ENCODE measurements around the gene IL1RAPL1.
"Not testable (repeated sequence)": the region's sequence is repeated elsewhere in the genome, so short reads cannot be mapped to it uniquely, and the experiment has no call there.

The IL1RAPL1 gene

DNA sequence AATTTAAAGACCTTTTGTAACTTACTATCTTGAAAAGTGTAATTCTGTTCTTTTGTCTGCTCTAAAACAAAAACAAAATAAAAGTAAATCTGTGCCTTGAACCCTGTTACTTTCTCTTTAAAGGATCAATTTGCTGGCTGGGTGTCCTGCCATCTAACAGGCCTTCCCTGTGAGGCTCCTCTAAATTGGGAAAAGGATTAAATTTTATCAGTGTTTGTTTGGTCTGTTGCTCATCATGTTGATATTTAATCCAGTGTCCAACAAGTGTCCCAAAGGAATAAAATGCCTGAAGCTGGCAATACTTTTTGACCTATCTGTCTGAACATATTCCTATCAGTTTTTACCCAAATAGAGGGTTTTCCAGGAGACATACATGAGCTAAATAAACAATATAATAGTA is 688.7 kb downstream of the IL1RAPL1 start:
- no peak for DNase-seq (ENCODE audit: low read depth)

DNA sequence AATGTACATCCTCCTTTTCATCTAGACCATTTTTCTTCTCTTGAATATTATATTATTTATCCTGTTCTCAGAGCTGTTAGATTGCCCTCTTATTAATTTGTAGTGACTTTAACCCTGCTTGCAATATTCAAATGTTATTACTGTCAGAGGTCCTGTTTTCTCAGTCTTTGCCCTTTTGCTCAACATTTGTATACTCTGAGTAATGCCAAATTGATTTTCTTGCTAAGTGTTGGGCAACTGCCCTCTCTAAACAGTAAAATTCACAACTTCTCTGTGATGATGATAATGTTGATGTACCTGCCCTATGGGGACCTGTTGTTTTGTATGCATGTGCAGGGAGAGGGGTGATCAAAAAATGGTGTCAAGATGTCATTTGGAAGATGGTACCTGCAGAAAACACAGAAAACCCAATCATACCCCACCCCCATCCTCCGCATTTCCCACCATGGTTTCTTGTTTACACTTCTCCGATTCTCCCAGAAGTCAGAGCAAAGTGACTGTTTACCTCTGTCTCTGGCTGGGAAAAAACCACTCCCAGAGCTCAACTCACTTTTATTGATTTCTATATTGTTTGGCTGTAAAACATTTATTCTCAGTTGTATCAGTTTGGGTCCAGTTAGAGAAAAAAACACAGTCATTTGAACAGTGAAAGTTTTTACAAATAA is 694.0 kb downstream of the IL1RAPL1 start:
- DNase-seq (ENCODE audit: low read depth) = no peak

DNA sequence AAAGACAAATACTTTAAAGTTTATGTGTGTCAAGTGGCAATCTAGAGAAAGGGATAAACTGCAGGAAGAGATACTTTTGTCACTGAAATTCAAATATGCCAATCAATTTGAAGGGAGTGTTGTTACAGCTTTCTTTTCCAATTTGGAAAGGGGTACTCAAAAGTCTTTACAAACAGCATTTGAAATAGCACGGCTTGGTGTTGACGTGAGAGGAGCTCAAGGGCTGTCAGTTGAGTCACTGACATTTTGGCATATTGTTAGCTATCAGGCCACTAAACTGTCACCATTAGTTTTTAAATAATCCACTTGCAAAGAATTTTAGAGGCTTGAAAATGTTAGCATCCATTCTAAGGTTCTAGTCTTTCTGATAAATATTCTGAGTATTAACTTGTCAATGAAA is 698.4 kb downstream of the IL1RAPL1 start:
- DNase-seq (ENCODE audit: low read depth) = no peak

DNA sequence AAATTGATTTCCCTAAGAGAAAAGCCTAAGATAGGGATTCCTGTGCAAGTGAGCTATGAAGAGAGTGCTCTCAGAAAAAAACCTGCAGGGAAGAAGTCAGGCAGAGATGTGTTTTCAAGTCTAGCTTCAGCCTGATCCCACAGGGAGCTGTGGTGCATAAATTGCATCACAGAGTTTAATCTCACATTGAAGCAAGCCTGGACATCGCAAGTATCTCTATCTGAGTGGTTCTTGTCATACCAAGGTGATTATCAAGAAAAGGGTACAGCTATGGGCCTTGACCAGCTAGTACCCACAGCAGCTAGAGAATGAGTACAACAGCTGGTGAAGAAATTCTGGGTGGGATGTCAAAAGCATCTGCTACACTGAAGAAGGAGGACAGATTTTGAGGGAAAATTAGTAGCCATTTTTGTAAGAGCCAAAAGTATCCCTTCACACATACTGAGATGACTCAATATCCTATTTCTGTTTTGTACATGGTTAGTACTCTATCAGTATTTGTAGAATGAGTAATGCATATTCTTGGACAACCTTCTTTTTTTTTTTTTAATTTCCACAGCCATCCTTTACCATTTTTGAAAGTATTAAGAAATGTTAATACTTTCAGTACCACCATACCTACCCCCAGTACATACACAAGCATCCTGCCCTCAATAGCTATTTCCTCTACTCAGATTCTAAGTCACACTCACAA is 708.9 kb downstream of the IL1RAPL1 start:
- DNase-seq (ENCODE audit: low read depth) = no peak

DNA sequence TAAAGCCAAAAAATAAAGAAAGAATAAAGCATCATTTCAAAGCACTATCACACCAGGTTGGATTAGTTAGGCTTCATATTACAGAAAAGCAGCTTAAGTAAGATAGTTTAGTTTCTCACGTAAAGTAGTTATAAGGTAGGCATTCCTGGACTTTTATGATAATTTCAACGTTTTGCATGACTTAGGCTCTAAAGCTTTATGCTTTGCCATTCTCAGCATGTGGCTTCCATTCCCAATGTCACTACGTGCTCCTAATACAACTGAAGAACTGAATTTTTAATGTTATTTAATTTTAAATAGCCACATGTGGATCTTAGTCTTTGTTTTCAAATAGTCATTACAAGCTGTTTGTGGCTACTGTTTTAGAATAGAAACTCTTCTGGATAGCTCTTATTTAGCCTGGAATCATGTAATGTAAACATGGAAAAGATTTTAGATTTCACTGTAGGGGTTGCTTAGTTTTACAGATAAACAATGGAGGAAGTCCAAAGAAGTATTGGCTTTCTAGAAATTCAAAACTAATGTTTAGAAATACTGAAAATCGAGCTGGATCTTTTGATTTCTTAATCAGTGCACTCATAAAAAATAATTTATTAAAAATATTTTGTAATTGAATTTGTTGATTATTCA is 710.0 kb downstream of the IL1RAPL1 start:
- no peak for DNase-seq (ENCODE audit: low read depth)

DNA sequence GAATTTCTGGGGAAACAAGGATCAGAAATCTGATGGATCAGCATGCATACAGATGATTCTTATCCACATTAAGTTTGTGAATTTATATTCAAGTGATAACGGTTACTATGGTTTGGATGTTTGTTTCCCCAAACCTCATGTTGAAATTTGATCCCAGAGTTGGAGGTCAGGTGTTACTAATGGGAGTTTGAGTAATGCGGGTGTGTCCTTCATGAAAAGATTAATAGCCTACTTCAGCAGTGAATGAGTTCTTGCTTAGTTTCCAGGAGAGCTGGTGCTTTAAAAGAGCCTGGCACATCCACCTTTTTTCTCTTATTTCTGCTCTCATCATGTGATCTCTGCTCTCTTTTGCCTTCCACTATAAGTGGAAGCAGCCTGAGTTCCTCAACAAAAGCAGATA is 712.4 kb downstream of the IL1RAPL1 start:
- DNase-seq (ENCODE audit: low read depth) = no peak

DNA sequence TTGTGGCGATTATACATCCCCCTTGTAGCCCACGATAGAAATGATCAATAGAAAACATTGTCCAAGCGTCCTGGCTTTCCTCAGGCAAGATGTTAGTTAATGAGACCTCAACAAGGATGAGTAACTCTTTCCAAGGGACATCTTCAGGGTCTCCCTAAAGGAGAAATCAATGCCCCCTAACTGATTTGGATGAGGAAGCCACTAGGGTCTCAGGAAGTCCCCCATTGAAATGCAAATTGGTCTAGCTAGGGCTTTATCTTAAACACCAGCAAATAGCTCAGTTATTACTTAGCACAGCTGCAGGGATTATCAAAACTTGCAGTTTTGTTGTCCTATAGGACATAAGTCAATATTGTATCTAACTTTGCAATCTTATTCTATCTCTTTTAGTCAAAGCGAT is 721.5 kb downstream of the IL1RAPL1 start:
- DNase-seq (ENCODE audit: low read depth) = no peak

DNA sequence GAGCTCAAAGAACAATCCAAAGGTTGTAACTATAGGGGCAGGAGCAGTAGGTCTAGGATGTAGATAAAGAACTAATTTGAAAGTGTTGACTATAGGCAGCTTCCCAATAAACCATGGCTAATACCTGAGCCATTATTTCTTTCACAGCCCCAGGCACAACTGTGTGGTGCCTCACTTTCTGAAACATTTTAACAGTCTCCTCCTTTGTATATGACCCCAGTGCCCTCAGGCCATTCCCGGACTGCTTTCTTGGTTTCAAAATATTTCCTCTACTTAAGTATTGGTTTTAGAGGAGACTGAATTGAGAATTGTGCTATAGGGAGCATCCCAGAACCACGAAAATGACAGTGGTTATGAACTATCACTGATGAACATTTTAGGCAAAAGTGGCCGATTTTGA is 728.7 kb downstream of the IL1RAPL1 start:
- no peak for DNase-seq (ENCODE audit: low read depth)

DNA sequence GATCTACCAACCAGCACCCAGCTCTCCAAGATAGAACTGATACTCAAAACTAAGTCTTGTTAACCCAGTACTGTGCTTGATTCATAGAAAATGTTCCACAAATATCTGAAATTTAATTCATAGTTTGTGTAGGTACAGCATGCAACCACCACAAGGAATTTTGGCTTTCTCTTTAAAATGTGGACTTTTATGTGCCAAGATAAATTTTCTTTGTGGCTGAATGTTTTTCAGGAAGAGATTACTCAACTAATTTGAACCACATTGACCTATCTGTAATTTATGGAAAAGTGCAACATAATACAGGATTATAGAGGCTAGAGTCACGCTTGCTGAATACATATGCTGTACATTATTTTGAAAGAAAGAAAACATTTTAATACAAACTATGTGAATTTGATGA is 730.8 kb downstream of the IL1RAPL1 start:
- peak; percentile 24 for DNase-seq (ENCODE audit: low read depth)

DNA sequence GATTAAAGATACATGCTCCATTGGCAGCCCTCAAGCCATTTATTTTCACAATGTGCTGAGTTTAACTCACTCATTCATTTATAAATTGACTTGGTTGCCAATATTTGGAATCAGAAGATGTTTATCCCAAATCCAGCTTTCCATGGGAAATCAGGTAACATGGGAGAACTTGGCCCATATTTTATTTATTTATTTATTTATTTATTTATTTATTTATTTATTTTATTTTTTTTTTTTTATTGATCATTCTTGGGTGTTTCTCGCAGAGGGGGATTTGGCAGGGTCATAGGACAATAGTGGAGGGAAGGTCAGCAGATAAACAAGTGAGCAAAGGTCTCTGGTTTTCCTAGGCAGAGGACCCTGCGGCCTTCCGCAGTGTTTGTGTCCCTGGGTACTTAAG is 745.2 kb downstream of the IL1RAPL1 start:
- not testable (repeated sequence) for DNase-seq (ENCODE audit: low read depth)

DNA sequence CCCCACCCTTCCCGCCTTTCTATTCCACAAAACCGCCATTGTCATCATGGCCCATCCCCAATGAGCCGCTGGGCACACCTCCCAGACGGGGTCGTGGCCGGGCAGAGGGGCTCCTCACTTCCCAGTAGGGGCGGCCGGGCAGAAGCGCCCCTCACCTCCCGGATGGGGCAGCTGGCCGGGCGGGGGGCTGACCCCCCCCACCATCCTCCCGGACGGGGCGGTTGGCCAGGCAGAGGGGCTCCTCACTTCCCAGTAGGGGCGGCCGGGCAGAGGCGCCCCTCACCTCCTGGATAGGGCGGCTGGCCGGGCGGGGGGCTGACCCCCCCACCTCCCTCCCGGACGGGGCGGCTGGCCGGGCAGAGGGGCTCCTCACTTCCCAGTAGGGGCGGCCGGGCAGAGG is 745.8 kb downstream of the IL1RAPL1 start:
- DNase-seq (ENCODE audit: low read depth) = not testable (repeated sequence)

DNA sequence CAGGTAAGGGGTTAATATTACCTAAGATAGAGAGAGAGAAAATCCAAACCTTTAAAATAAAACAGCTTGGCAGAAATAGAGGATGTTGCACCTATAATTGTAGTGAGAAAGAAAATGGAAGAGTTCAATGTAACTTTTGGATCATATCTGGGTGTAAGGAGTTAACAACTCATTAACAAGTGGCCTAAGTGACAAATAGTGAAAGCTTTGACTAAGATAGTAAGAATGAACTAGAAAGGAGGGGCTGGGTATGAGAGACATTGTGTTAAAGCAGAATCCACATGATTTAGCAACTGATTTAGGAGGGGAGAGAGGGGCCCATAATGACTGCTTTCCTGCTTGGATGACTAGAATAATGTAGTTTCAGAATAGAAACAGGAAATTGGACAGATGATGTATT is 761.0 kb downstream of the IL1RAPL1 start:
- DNase-seq (ENCODE audit: low read depth) = no peak

DNA sequence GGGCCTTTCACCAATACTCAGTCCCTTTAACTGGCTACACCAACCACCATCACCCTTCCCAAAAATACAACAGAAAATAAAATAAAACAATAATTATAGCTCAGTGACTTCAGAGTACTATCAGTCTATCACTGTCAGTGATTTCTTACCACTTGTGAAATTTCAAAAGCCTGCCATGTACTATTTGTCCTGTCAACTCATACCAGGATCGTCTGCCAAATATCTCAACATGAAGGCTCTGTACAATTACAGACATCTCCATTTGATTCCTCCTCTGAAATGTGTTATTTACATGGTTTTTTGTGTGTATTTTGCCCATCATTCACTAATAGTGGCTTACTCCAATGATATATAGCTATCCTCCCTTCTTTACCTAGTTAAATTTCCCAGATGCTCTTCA is 772.0 kb downstream of the IL1RAPL1 start:
- DNase-seq (ENCODE audit: low read depth) = no peak

DNA sequence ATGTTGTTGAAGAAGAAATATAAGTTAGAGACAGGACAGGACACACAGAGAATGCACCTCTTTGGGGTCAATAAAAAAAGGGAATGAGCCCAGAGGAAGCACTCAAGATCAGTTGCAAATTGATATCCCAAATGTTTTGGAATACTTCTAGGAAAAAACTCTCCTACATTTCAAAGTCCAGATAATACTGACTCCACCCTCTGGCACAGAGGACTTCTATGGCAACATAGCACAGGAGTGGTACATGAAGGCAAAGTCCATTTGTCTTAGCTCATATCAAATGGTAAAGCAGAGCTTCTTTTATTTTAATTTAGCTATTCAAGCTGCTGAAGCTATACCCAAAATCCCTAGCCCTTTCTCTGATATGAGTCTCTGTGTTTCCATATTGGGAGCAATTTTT is 787.5 kb downstream of the IL1RAPL1 start:
- not testable (repeated sequence) for DNase-seq (ENCODE audit: low read depth)

DNA sequence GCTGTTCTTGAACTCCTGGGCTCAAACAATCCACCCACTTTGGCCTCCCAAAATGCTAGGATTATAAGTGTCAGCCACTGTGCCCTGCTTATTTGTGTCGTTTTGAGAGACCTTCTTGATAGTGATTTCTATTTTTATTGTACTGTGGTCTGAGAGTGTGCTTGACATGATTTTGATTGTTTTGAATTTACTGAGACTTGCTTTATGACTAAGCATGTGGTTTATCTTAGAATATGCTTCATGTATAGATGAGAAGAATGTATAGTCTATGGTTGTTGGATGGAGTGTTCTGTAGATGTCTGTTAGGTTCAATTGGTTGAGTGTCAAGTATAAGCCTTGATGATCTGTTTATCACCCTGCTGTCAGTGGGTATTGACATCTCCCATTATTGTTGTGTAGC is 789.3 kb downstream of the IL1RAPL1 start:
- no peak for DNase-seq (ENCODE audit: low read depth)

DNA sequence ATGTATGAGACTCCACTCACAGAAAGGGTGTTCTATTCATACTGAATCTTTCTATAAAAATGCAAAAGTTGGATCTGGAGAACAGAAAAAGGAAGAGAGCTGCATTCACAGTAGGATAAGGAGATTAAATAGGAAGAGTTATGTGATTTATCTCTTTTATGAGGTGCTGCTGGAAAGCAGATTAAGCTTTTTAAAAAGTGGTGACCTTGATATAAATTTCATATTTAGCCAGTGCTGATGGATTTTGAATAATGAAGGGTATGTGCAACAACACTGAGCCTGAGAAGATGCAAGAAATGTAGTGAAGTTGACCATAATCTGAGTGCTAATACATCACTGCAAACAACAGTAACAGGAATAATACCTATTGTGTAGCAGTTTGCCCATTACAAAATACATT is 795.6 kb downstream of the IL1RAPL1 start:
- no peak for DNase-seq (ENCODE audit: low read depth)

DNA sequence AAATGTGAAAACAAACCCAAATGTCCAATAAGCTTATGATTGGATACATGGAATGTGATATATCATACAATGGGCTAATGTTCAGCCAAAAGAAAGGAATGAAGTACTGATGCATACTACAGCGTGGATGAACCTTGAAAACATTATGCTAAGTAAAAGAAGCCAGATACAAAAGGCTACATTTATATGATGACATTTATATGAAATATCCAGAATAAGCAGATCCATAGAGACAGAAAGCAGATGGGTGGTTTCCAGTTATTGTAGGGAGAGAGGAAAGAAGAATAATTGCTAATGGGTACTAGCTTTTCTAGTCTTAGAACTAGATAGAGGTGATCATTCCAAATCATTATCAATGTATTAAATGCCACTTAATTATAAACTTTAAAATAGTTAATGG is 801.3 kb downstream of the IL1RAPL1 start:
- no peak for DNase-seq (ENCODE audit: low read depth)

DNA sequence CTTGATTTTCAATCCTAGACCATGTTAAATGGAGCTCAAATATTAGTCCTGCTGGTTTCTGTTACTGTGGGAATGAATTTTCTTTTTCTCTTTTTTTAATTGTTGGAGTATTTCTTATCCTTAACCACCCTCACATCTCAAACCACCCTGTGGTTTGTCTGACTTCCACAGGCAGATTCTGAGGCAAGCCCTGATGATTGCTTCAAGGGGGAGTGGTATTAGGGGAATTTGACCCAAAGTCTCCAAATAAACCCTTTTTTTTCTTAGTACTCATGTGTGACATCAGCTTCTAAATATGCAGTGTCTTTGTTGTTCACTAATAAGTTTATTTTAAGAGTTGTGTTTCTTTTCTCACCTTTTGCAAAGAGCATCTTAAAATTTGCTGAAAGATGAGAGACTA is 810.3 kb downstream of the IL1RAPL1 start:
- DNase-seq (ENCODE audit: low read depth) = peak; percentile 9

DNA sequence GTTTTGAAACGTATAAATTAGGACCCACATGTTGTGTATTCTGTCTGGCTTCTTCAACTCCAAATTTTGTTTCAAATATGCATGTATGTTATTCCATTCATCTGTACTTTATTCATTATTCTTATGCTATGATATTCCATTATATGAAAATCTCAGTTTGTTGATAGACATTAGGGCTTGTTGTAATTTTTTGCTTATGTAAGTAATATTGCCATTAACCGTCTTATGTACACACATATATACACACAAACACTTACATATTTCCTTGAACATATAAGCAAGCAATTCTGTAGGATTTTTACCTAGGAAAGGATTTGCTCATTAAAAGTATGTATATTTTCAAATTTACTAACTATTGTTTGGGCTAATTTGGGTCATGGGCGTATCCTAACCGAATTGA is 820.1 kb downstream of the IL1RAPL1 start:
- no peak for DNase-seq (ENCODE audit: low read depth)

DNA sequence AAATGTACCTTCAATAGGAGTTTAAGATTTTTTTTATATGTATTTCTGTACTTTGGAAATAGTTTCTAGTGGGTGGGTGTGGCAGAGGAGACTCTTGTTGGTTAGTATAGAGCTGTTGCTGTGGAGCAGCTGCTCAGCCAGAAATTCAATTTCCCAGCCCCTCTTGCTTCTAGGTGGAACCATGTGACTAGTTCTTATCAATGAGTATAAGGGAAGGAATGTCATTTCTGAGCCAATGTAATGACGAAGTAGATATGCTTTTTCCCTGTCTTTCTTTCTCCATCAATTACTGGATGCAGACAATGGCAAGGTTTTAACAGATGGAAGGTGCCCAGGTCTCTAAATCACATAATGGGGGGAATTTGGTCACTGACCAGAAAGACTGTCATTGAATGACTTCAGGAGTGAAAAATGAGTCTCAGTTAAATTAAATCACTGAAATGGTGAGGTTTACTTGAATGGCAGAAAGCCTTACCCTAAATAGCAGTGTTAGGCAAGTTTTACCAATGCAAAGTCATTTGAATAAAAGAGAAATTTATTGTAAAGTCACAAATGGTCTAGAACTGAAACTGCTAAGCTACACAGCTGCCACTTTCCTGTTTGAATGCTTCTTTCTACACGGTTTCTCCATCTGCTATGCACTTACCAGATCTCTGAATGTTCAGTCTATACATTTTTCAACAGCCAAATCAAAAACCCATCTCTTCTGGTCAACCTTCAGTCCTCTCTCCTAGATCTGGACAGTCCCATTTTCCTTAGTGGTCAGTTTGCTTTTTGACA is 832.7 kb downstream of the IL1RAPL1 start:
- no peak for DNase-seq (ENCODE audit: low read depth)

DNA sequence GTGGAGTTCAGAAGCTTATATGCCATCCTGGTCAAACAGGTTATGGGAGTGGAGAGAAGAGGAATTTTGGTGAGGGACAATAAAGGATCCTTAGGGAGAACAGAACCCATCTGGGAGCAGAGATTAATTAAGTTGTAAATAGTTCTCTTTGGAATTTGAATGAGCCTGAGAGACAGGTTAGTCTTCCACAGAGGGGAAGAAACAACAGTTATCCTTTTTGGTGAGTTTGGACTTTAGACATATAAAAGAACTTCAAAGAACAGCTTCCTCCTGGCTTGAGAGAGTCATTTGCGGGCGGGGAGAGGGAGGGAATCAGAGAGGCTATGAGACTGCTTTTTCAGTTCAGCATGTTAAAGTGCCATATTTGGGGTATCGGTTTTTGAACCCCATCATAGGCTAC is 834.8 kb downstream of the IL1RAPL1 start:
- no peak for DNase-seq (ENCODE audit: low read depth)

DNA sequence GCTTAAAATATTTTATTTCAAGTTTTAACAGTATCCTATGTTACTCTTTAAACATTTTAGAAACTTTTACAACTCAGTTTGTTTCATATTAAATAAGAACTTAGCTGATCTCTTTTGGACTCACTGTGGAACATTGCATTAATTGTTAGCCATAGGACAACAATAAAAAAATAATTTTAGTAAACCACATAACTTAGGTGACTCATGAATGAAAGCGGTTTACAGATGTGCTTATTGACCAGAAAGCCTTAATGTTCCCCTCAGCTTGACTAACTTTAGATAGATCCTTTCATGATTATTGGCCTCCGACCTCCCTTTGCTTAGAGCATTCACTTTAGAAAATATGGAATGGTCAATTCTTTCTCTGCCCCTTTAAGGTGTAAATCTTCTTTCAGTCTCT is 844.6 kb downstream of the IL1RAPL1 start:
- no peak for DNase-seq (ENCODE audit: low read depth)

DNA sequence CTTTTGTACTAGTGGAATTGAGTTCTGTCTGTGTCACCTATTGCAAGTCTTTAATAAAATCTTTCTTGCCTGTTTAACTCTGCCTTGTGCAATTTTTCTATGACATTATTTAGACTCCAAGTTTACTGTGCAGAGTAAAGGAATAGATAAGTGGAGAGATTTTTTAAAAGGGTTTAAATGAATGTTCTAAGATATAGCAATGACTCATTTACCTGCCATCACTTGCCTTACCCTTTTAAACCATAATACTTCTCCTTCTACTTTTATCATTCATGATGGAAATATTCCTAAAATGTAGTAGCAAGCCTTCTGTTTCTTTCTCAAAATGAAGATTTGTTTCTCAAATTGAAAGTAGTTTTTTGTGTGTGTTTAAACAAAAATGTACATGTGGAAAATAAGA is 845.3 kb downstream of the IL1RAPL1 start:
- DNase-seq (ENCODE audit: low read depth) = no peak
